ENCODE data around the gene DNAH1.
A peak's percentile ranks its signal among the peaks of the same experiment; 100 is the strongest.

DNAH1 gene

GRCh38 chr3:52277972-52278509 is 38.1 kb upstream of the DNAH1 start:
- H3K27ac ChIP-seq, result peak overlapping the region; percentile 100

GRCh38 chr3:52278510-52279069 is 37.5 kb upstream of the DNAH1 start, which contains the start of gene WDR82:
TSS of gene WDR82 (minus strand) at chr3:52278649. CDS start at chr3:52278361, 288 bp downstream.
- peak; percentile 38 for TF ChIP-seq CTCF (conservative IDR thresholded peaks at IDR 0.05)
- peak within 1 kb of the TSS; percentile 100 for H3K27ac ChIP-seq

More at GRCh38 chr3:52277972-52278509, 38.1 kb upstream of the DNAH1 start:
- TF ChIP-seq CTCF (conservative IDR thresholded peaks at IDR 0.05), result peak; percentile 54

GRCh38 chr3:52279596-52279995 is 36.5 kb upstream of the DNAH1 start:
- H3K27ac ChIP-seq, result peak overlapping the region; percentile 100
- TF ChIP-seq CTCF (conservative IDR thresholded peaks at IDR 0.05), result no peak

GRCh38 chr3:52280050-52280461 is 36.1 kb upstream of the DNAH1 start:
- no peak for TF ChIP-seq CTCF (conservative IDR thresholded peaks at IDR 0.05)

GRCh38 chr3:52281981-52282801 is 33.9 kb upstream of the DNAH1 start:
- H3K27ac ChIP-seq, result peak overlapping the region; percentile 100; the same call in 1 of the 2 replicates
- TF ChIP-seq CTCF (conservative IDR thresholded peaks at IDR 0.05), result no peak

More at GRCh38 chr3:52280050-52280461, 36.1 kb upstream of the DNAH1 start:
- H3K27ac ChIP-seq, result peak overlapping the region; percentile 100

GRCh38 chr3:52283306-52283705 is 32.8 kb upstream of the DNAH1 start:
- peak overlapping the region; percentile 100 for H3K27ac ChIP-seq
- no peak for TF ChIP-seq CTCF (conservative IDR thresholded peaks at IDR 0.05)

- H3K27ac ChIP-seq, result peak overlapping the region; percentile 100
Measured at GRCh38 chr3:52284051-52284450, 32.1 kb upstream of the DNAH1 start.
